NCI-H1417 treated with DMSO at 0.1 percent for 48 hours (cell line): ENCODE data around the gene TESMIN.

Experiments used
- DNase-seq: peaks from one replicate; lab custom pipeline; 2025; lab: John Stamatoyannopoulos, UW

Gene TESMIN

GRCh38 chr11:68761801-68762200 is 10.5 kb upstream of the TESMIN start:
- DNase-seq = no peak

- no peak for DNase-seq
These were observed 8.7 kb upstream of the TESMIN start for GRCh38 chr11:68759991-68760390.

GRCh38 chr11:68757711-68758110 is 6.4 kb upstream of the TESMIN start:
- DNase-seq = no peak

GRCh38 chr11:68756171-68756766 is 4.9 kb upstream of the TESMIN start:
- no peak for DNase-seq

- DNase-seq = no peak
These were observed 2.0 kb upstream of the TESMIN start for GRCh38 chr11:68753300-68753699.

- DNase-seq = no peak
These were observed 355 bp downstream of the TESMIN start for GRCh38 chr11:68751004-68751325.

GRCh38 chr11:68750195-68751003 is 921 bp downstream of the TESMIN start:
- DNase-seq = no peak

DNA sequence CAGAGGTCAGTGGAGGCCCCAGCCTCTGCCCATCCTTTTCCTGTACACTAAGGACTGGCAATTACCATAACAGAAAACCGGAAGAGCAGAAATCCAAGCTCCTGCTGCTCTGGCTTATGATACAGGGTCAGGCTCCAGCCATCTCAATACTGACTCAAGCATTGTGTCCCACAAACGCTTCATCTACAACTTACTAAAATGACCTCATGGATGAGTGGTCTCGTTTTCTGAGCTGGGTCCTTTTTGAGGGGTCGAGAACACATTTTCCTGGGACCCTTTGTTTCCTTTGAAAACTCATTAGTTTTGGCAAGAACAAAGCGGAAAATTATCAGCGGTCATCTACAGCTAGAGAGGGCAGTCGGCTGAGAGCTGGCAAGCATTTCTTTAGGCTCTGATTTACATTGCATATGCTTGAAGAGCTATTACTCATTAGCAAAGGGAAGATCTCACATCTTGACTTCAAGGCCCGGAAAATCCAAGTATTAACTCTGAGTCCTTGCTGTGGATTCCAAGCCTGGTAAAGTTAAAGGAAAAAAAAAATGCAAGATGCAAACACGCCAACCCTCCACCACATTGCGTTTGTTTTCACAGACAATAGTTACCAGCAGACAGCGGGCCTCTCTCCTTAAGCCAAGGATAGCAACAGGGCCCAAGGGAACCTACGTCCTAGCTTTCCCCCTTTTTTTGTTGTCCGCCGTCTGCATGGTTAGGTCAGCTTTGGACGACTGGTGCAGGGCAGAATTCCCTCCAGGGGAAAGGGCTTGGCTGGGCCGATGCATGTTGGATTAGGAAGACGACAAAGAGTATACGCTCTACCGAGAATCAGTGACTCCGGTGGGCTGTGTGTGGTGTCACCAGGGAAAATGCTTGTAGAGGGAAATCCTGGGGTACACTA is 1.8 kb downstream of the TESMIN start:
- no peak for DNase-seq

GRCh38 chr11:68748061-68748460 is 3.3 kb downstream of the TESMIN start:
- DNase-seq = no peak

- no peak for DNase-seq
These were observed 7.8 kb downstream of the TESMIN start for GRCh38 chr11:68743539-68743938.

- no peak for DNase-seq
These were observed 9.9 kb downstream of the TESMIN start for GRCh38 chr11:68741463-68741862.

DNA sequence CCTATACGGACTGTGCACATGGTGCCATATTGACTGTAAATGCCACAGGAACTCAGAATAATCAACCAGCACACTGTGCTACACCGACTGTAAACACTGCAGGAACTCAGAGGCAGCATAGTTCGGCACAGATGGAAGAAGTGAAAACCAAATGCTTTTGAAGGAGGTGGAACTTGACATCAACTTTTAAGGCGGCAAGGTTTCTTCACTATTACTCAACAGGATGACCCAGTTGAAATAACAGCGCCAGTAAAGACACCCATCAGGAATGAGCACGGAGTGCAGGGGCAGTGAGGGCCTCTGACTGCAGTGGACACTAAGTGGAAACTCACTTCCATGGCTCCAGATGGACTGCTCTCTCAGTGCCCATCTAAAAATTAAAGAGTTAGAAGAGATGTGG is 15.7 kb downstream of the TESMIN start:
- DNase-seq = no peak

DNA sequence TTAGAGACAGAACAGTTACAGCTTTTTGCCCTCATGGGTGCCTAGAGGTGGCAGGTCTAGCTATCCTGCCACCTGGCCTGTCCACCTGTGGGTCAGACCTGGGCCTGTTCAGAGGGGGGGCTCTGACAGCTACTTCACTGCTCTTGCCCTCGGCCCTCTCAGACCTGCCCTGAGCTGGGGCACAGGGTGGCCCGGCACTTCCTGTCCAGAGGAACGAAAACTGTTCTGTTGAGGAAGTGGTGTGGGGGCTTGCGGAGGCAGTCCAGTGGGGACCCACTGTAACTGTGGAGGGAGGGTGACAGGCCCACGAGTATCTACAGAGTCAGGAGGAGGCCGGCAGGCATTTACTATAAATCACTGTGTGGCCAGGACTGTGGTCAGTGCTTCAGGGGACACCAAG is 16.2 kb downstream of the TESMIN start:
- DNase-seq = no peak

DNA sequence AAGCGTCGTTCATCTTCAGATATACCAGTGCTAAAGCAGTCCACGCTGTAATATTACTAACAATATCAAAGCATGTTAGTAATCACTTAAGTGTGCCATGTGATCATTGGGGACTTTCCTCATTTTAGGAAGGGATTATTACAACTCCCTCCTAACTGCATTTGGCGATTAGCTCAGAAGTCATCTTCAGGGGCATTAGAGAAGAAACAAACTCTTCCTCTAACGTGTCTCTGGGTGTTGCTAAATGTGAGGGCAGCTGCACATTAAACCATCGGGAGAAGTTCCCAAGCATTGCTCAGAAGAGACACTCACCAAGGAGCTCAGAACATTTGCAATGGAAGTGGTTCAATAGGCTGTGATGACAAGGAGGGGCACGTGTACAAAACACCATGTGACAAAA is 17.2 kb downstream of the TESMIN start:
- no peak for DNase-seq

GRCh38 chr11:68727783-68728182 is 23.5 kb downstream of the TESMIN start:
- DNase-seq = no peak

GRCh38 chr11:68724293-68724692 is 27.0 kb downstream of the TESMIN start:
- DNase-seq = no peak

- DNase-seq = no peak
These were observed 29.2 kb downstream of the TESMIN start for GRCh38 chr11:68722143-68722542.

- no peak for DNase-seq
These were observed 30.2 kb downstream of the TESMIN start for GRCh38 chr11:68721075-68721474.

GRCh38 chr11:68715456-68716122 is 35.7 kb downstream of the TESMIN start:
- no peak for DNase-seq

DNA sequence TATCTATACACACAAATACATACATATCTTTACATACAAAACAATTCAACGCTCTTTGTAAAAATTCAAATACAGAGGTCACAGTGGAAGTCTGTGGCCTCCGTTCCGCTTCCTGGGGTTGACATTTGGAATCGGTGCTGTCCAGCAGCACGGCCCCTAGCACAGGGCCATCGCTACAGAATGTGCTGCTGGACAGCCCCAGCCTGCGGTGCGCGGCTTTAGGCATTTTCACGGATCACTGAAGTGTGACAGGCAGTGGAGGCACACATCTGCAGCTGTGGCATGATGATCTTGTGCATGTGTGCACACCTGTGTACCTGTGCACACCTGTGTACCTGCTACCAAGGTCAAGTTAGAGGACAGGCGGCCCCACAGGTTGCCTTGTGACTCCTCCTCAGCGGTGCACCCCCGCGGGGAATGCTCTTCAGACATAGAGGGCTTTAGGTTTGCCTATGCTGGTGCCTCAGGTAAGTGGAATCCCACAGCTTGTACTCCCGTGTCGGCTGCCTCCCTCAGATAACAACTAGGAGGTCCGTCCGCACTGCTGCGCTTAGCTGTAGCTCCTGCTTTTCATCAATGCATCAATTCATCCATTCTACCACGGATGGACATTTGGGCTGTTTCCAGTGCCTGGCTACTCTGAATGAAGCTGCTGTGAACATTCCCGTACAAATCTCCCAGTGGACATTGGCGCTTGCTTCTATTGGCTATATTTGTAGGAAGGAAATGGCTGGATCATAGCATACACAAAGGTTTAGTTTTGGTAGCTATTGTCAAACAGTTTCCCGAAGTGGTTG is 37.1 kb downstream of the TESMIN start:
- no peak for DNase-seq

DNA sequence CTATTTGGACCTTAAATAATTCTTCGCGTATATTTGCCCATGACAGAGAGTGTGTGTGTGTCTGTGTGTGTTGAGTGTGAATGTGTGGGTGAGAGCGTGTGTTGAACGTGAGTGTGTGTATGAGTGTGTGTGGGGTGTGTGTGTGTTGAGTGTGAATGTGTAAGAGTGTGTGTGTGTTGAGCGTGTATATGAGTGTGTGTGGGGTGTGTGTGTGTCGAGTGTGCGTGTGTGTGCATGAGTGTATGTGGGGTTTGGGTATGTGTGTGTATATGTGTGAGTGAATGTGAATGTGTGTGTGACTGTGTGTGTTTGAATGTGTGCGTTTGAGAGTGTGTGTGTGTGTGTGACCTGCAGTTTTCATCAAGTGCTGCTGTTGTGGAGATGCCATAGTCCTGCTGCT is 40.2 kb downstream of the TESMIN start:
- no peak for DNase-seq

DNA sequence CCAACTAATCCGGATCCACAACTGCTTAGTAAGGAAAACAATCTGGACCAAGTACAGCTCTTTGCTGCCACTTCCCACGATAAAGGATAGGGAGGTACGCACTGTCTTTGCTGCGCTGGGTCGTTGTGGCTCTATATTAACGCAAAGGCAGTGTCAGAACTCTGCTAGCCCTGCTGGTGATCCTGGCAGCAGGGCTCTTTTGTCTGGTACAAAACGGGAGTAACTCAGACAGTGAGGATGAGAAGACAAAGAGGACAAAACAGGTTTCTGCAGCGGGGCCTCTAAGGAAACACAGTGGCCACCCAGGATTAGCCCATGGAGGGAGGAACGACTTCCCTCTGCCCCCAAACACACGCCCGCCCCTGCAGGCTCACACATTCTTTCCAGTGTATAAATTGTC is 40.9 kb downstream of the TESMIN start:
- DNase-seq = no peak
